Measurements from ENCODE around the gene ADAMTS2.

Gene ADAMTS2

GRCh38 chr5:179242676-179243075 is 102.6 kb downstream of the ADAMTS2 start:
- DNase-seq (ENCODE audit: extremely low read depth, low read depth): no peak
- no peak for TF ChIP-seq CTCF (IDR thresholded peaks at IDR 0.05; ENCODE audit: low read depth, low read length)

GRCh38 chr5:179241764-179242370 is 103.4 kb downstream of the ADAMTS2 start:
- no peak for DNase-seq (ENCODE audit: extremely low read depth, low read depth)
- TF ChIP-seq CTCF (IDR thresholded peaks at IDR 0.05; ENCODE audit: low read depth, low read length): no peak

- no peak for DNase-seq (ENCODE audit: extremely low read depth, low read depth)
- TF ChIP-seq CTCF (IDR thresholded peaks at IDR 0.05; ENCODE audit: low read depth, low read length): no peak
Measured at GRCh38 chr5:179241175-179241574, 104.1 kb downstream of the ADAMTS2 start.

GRCh38 chr5:179240561-179240960 is 104.7 kb downstream of the ADAMTS2 start:
- DNase-seq (ENCODE audit: extremely low read depth, low read depth): no peak
- no peak for TF ChIP-seq CTCF (IDR thresholded peaks at IDR 0.05; ENCODE audit: low read depth, low read length)

- no peak for DNase-seq (ENCODE audit: extremely low read depth, low read depth)
- no peak for TF ChIP-seq CTCF (IDR thresholded peaks at IDR 0.05; ENCODE audit: low read depth, low read length)
Measured at GRCh38 chr5:179239256-179240135, 105.8 kb downstream of the ADAMTS2 start.

GRCh38 chr5:179238628-179238970 is 106.7 kb downstream of the ADAMTS2 start:
- DNase-seq (ENCODE audit: extremely low read depth, low read depth): no peak
- no peak for TF ChIP-seq CTCF (IDR thresholded peaks at IDR 0.05; ENCODE audit: low read depth, low read length)
